Retinal pigment epithelial cell (primary cell): ENCODE measurements around the gene BAHCC1.

ENCODE experiments used
- DNase-seq: peaks from one replicate; pipeline ENCODE4 v3.0.0-alpha.2; 2010; ENCODE audit warnings: low read depth
- H3K4me3 ChIP-seq: 2 replicates; pipeline ENCODE4 v1.5.1; 2011; ENCODE audit warnings: mild to moderate bottlenecking, low read length, control low read depth, moderate library complexity
- CTCF ChIP-seq: conservative IDR thresholded peaks from 2 replicates; pipeline ENCODE4 v1.5.1; 2011; ENCODE audit warnings: low read depth, low read length, control low read depth, inconsistent platforms

The BAHCC1 gene

GRCh38 chr17:81488276-81488860, 93.1 kb downstream of the BAHCC1 start:
- DNase-seq: no peak
- no peak for TF ChIP-seq CTCF
- H3K4me3 ChIP-seq: peak overlapping the region; percentile 38

- TF ChIP-seq CTCF: no peak
- no peak for DNase-seq
- no peak overlapping the region for H3K4me3 ChIP-seq
Measured at GRCh38 chr17:81489012-81489997, 94.0 kb downstream of the BAHCC1 start.

- no peak for DNase-seq
- H3K4me3 ChIP-seq: no peak overlapping the region
- TF ChIP-seq CTCF: no peak
Measured at GRCh38 chr17:81489998-81490992, 95.0 kb downstream of the BAHCC1 start.

- TF ChIP-seq CTCF: no peak
- no peak overlapping the region for H3K4me3 ChIP-seq
- DNase-seq: no peak
Measured at GRCh38 chr17:81491181-81491581, 95.9 kb downstream of the BAHCC1 start.

GRCh38 chr17:81491761-81492160, 96.5 kb downstream of the BAHCC1 start:
- DNase-seq: no peak
- no peak overlapping the region for H3K4me3 ChIP-seq
- TF ChIP-seq CTCF: no peak

GRCh38 chr17:81492202-81492601, 96.9 kb downstream of the BAHCC1 start:
- no peak for DNase-seq
- no peak overlapping the region for H3K4me3 ChIP-seq
- no peak for TF ChIP-seq CTCF
